Cardiac muscle cell (in vitro differentiated cells and primary cell): ENCODE results near the gene TGFB1. TPM values are rescaled to one million over a fixed set of nuclear protein-coding genes. Genes with fewer than 3 reads are reported as not detected.
A peak's percentile ranks its signal among the peaks of the same experiment; 100 is the strongest.

ENCODE experiments used
- DNase-seq, 2 donors: peaks; one replicate each; pipeline versions ENCODE4 v3.0.0 to v3.0.0-alpha.2; 2010 to 2017; ENCODE audit warnings: low read depth in 1 of 2, low spot score in 1 of 2
- H3K27ac ChIP-seq: fragments of 200-600 bp; sonication (generic); 2 replicates; pipeline ENCODE4 v1.5.1; 2016
- H3K27me3 ChIP-seq: fragments of 200-600 bp; sonication (generic); 2 replicates; pipeline ENCODE4 v1.6.0; 2016; ENCODE audit warnings: control low read depth
- H3K36me3 ChIP-seq: fragments of 200-600 bp; sonication (generic); 2 replicates; pipeline ENCODE4 v1.5.1; 2016; ENCODE audit warnings: control low read depth
- H3K4me1 ChIP-seq: fragments of 200-600 bp; sonication (generic); 2 replicates; pipeline ENCODE4 v1.8.1; 2017; ENCODE audit warnings: low read depth, mild to moderate bottlenecking, mixed run types
- H3K4me3 ChIP-seq: fragments of 200-600 bp; sonication (generic); 2 replicates; pipeline ENCODE4 v1.5.1; 2016; ENCODE audit warnings: mild to moderate bottlenecking
- H3K9me3 ChIP-seq: fragments of 200-600 bp; sonication (generic); 2 replicates; pipeline ENCODE4 v1.5.1; 2017; ENCODE audit warnings: low read depth, mild to moderate bottlenecking, control low read depth
- CTCF ChIP-seq: IDR thresholded peaks from 2 replicates; pipeline ENCODE4 v1.5.1; 2012; ENCODE audit warnings: low read depth, mild to moderate bottlenecking, low read length
- polyA plus RNA-seq: library from polyadenylated mRNA; unstranded; fragments of >200 nt; fragmentation: Nextera tagmentation; extraction: Ambion mirVana; gene quantifications from 2 replicates; pipeline ENCODE4 v1.2.1, GENCODE V29; 2016
- total RNA-seq: library from RNA; depleted of rRNA; stranded (reverse); fragments of >200 nt; gene quantifications from 2 replicates; pipeline ENCODE4 v1.2.3, GENCODE V29; 2016

The TGFB1 gene
- total and polyA plus RNA-seq, 2 experiments from 2014 or later: 32.6 to 34.8 TPM

- peak overlapping the region; percentile 76 for H3K27ac ChIP-seq
- no peak overlapping the region for H3K4me3 ChIP-seq
- peaks cover 9% of the 10 kb centered on the region for H3K4me1 ChIP-seq
- TF ChIP-seq CTCF: no peak
- no peaks in the 10 kb centered on the region for H3K9me3 ChIP-seq
- no peaks in the 10 kb centered on the region for H3K27me3 ChIP-seq
- no peak for DNase-seq
- peaks cover 54% of the 10 kb centered on the region for H3K36me3 ChIP-seq
These were observed 47.6 kb downstream of the TGFB1 start for GRCh38 chr19:41305927-41306793.

- H3K4me1 ChIP-seq: peaks cover 17% of the 10 kb centered on the region
- H3K4me3 ChIP-seq: no peak overlapping the region
- no peak for DNase-seq
- H3K36me3 ChIP-seq: peaks cover 58% of the 10 kb centered on the region
- H3K27me3 ChIP-seq: no peaks in the 10 kb centered on the region
- TF ChIP-seq CTCF: no peak
- no peaks in the 10 kb centered on the region for H3K9me3 ChIP-seq
- peak overlapping the region; percentile 76 for H3K27ac ChIP-seq
These were observed 48.8 kb downstream of the TGFB1 start for GRCh38 chr19:41304706-41305483.

GRCh38 chr19:41303954-41304353, 49.8 kb downstream of the TGFB1 start:
- TF ChIP-seq CTCF: no peak
- no peak overlapping the region for H3K4me3 ChIP-seq
- no peak for DNase-seq
- H3K9me3 ChIP-seq: no peaks in the 10 kb centered on the region
- H3K27ac ChIP-seq: peak overlapping the region; percentile 76
- peaks cover 21% of the 10 kb centered on the region for H3K4me1 ChIP-seq
- peaks cover 58% of the 10 kb centered on the region for H3K36me3 ChIP-seq
- no peaks in the 10 kb centered on the region for H3K27me3 ChIP-seq

GRCh38 chr19:41302624-41303351, 50.9 kb downstream of the TGFB1 start:
- no peak overlapping the region for H3K4me3 ChIP-seq
- no peak overlapping the region for H3K27ac ChIP-seq
- peaks cover 33% of the 10 kb centered on the region for H3K4me1 ChIP-seq
- no peak for TF ChIP-seq CTCF
- H3K36me3 ChIP-seq: peaks cover 58% of the 10 kb centered on the region
- no peak for DNase-seq
- no peaks in the 10 kb centered on the region for H3K9me3 ChIP-seq
- H3K27me3 ChIP-seq: no peaks in the 10 kb centered on the region

GRCh38 chr19:41300555-41300954, 53.2 kb downstream of the TGFB1 start:
- Histone ChIP-seq H3K36me3 (peaks cover 49% of the 10 kb centered on the region), H3K27ac (peak overlapping the region; percentile 93), H3K9me3 (no peaks in the 10 kb centered on the region), H3K27me3 (no peaks in the 10 kb centered on the region), H3K4me1 (peaks cover 48% of the 10 kb centered on the region), H3K4me3 (no peak overlapping the region)
- no peak for TF ChIP-seq CTCF
- DNase-seq: no peak
